Neutrophil (primary cell): ENCODE measurements around the gene ZNF227.
"Not testable (repeated sequence)": the region's sequence is repeated elsewhere in the genome, so short reads cannot be mapped to it uniquely, and the experiment has no call there.

Experiments used
- H3K27ac ChIP-seq: fragments of 200-600 bp; sonication (generic); 2 replicates; pipeline ENCODE4 v1.5.1; 2016; ENCODE audit warnings: mild to moderate bottlenecking, moderate library complexity
- H3K27me3 ChIP-seq: fragments of 200-600 bp; sonication (generic); 2 replicates; pipeline ENCODE4 v1.6.0; 2016; ENCODE audit warnings: mild to moderate bottlenecking
- H3K36me3 ChIP-seq: fragments of 200-600 bp; sonication (generic); 2 replicates; pipeline ENCODE4 v1.5.1; 2017
- H3K4me1 ChIP-seq, 2 experiments: fragments of 200-600 bp in 1 of 2; sonication (generic) in 1 of 2; 1 replicate in 1 of 2; 2 replicates in 1 of 2; pipeline versions ENCODE4 v1.5.1 to v1.6.1; 2013 to 2016; ENCODE audit warnings: low read depth in 1 of 2, low read length in 1 of 2, mild to moderate bottlenecking in 1 of 2, moderate library complexity in 1 of 2; ENCODE audit not compliant: control insufficient read depth in 1 of 2, insufficient read depth in 1 of 2
- H3K4me3 ChIP-seq, 2 experiments: fragments of 200-600 bp in 1 of 2; sonication (generic) in 1 of 2; 1 replicate in 1 of 2; 2 replicates in 1 of 2; pipeline ENCODE4 v1.5.1; 2013 to 2016; ENCODE audit warnings: low read depth in 1 of 2, low read length in 1 of 2, mild to moderate bottlenecking in 1 of 2, moderate library complexity in 1 of 2
- H3K9me3 ChIP-seq: fragments of 200-600 bp; sonication (generic); 2 replicates; pipeline ENCODE4 v1.5.1; 2016
- CTCF ChIP-seq: fragments of 200-600 bp; sonication (generic); IDR thresholded peaks from 2 replicates; pipeline ENCODE4 v1.5.1; 2016; ENCODE audit warnings: antibody characterized with exemption

The ZNF227 gene

GRCh38 chr19:44202974-44203373 is 9.4 kb upstream of the ZNF227 start:
- H3K9me3 ChIP-seq, result peaks cover 14% of the 10 kb centered on the region
- H3K4me1 ChIP-seq, result peaks cover 0 to 10% of the 10 kb centered on the region in 2 experiments
- no peak overlapping the region for H3K27ac ChIP-seq
- no peak overlapping the region for H3K4me3 ChIP-seq
- peaks cover 5% of the 10 kb centered on the region for H3K27me3 ChIP-seq
- TF ChIP-seq CTCF, result no peak
- H3K36me3 ChIP-seq, result no peaks in the 10 kb centered on the region

- H3K27me3 ChIP-seq, H3K27ac ChIP-seq, H3K4me1 ChIP-seq, H3K4me3 ChIP-seq, H3K36me3 ChIP-seq: not testable (repeated sequence)
- peaks cover 14% of the 10 kb centered on the region for H3K9me3 ChIP-seq
These were observed 8.5 kb upstream of the ZNF227 start for GRCh38 chr19:44203877-44204276.

GRCh38 chr19:44204772-44205171 is 7.6 kb upstream of the ZNF227 start:
- H3K9me3 ChIP-seq, result peaks cover 13% of the 10 kb centered on the region
- no peak overlapping the region for H3K4me3 ChIP-seq
- no peak for TF ChIP-seq CTCF
- H3K27me3 ChIP-seq, result peaks cover 5% of the 10 kb centered on the region
- peaks cover 0 to 10% of the 10 kb centered on the region in 2 experiments for H3K4me1 ChIP-seq
- no peak overlapping the region for H3K27ac ChIP-seq
- no peaks in the 10 kb centered on the region for H3K36me3 ChIP-seq

GRCh38 chr19:44207126-44207803 is 5.1 kb upstream of the ZNF227 start:
- Histone ChIP-seq H3K9me3 (peaks cover 10% of the 10 kb centered on the region), H3K4me3 (peak overlapping the region; percentile 70 to 79), H3K27ac (peak overlapping the region; percentile 75), H3K4me1 (peaks cover 3 to 10% of the 10 kb centered on the region in 2 experiments), H3K36me3 (no peaks in the 10 kb centered on the region), H3K27me3 (peaks cover 5% of the 10 kb centered on the region)
- no peak for TF ChIP-seq CTCF

DNA sequence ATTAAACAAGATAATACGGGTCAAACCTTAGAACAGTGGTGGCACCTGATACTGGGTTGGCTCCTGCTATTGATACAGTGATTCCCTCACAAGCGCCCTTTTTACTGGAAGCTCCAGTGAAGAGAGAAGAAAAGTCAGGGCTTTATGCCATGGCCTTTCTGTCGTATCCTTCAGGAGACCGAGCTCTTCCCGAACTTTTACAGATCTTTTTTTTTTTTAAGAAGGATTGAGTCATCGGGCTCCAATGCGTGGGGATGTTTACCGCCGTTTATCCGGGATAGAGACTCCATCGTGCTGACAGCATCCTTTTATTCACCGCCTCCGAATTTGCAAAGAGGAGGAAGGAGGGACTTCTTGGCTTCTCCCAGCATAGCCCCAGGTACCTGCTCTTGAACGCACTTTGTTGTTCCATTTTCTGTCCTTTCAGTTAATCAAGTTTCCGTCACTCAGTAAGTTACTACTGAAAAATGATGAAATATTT is 574 bp downstream of the ZNF227 start:
- Histone ChIP-seq H3K27me3 (no peaks in the 10 kb centered on the region), H3K9me3 (no peaks in the 10 kb centered on the region), H3K36me3 (peaks cover 9% of the 10 kb centered on the region), H3K4me3 (peak overlapping the region; percentile 83 to 87), H3K4me1 (peaks cover 8 to 15% of the 10 kb centered on the region in 2 experiments), H3K27ac (peak overlapping the region; percentile 60)
- no peak for TF ChIP-seq CTCF

DNA sequence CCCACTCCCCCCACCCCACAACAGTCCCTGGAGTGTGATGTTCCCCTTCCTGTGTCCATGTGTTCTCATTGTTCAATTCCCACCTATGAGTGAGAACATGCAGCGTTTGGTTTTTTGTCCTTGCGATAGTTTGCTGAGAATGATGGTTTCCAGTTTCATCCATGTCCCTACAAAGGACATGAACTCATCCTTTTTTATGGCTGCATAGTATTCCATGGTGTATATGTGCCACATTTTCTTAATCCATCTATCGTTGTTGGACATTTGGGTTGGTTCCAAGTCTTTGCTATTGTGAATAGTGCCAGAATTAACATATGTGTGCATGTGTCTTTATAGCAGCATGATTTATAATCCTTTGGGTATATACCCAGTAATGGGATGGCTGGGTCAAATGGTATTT is 7.6 kb downstream of the ZNF227 start:
- H3K4me1 ChIP-seq, H3K4me3 ChIP-seq, H3K27me3 ChIP-seq, H3K9me3 ChIP-seq, H3K27ac ChIP-seq: not testable (repeated sequence)
- peaks cover 17% of the 10 kb centered on the region for H3K36me3 ChIP-seq

- H3K4me1 ChIP-seq, H3K9me3 ChIP-seq, H3K4me3 ChIP-seq, H3K27ac ChIP-seq, H3K27me3 ChIP-seq: not testable (repeated sequence)
- peaks cover 17% of the 10 kb centered on the region for H3K36me3 ChIP-seq
These were observed 8.4 kb downstream of the ZNF227 start for GRCh38 chr19:44220761-44221160.

GRCh38 chr19:44221291-44221690 is 9.0 kb downstream of the ZNF227 start:
- not testable (repeated sequence) for H3K27me3 ChIP-seq, H3K4me3 ChIP-seq, H3K9me3 ChIP-seq, H3K4me1 ChIP-seq, H3K27ac ChIP-seq
- peaks cover 17% of the 10 kb centered on the region for H3K36me3 ChIP-seq
